SK-N-MC (cell line): ENCODE measurements around the gene PANK2.

ENCODE experiments used
- EZH2 ChIP-seq: fragments of 200-600 bp; sonication (generic); IDR thresholded peaks from one replicate; pipeline ENCODE4 v1.6.1; 2017; ENCODE audit warnings: antibody characterized with exemption
- POLR2AphosphoS5 ChIP-seq: IDR thresholded peaks from 2 replicates; pipeline ENCODE4 v1.6.1; 2012; ENCODE audit warnings: mild to moderate bottlenecking, low read depth, low read length, borderline replicate concordance

DNA sequence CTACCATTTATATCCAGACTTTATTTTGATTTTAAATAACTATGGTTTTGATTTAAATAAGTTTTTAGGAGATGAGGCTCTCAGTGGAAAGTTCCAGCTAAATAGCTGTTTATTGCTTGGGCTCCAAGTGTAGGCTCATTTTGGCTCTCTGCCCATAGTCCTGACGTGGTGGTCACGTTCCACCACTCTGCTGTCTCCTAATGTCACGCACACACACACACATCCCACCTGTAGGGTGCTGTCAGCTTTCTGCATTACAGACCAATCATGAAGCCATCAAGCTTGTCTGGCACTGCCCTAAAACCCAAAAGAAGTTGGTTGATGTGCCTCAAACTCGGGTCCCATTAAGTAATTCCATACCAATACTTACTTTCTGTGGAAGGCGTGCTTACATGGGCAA lies 45.4 kb downstream of the PANK2 start:
- TF ChIP-seq EZH2 (no peak), POLR2AphosphoS5 (no peak)
